ENCODE measurements around the gene BPI. TPM values are rescaled to one million over a fixed set of nuclear protein-coding genes. Genes with fewer than 3 reads are reported as not detected.
A peak's percentile ranks its signal among the peaks of the same experiment; 100 is the strongest.

BPI gene
- total and polyA plus RNA-seq, 2 donors (not counting 1 experiment from before 2014, with no cell fraction given): not detected

DNA sequence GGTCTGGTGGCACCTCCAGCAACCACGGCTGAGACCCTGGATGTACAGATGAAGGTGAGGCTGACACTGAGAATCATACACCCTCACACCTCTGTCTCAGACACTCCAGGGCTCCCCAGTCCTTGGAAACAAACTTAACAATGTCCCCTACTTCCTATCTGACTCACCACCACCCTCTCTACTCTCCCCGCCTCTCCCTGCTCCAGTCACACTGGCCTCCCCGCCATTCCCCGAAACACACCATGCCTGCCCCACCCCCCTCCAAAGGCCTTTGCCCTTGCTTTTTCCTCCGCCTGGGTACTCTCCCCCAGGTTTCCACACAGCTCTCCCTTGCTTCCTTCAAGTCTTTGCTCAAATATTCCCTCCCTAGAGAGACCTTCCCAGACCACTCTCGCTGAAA is 16.3 kb downstream of the BPI start:
- Histone ChIP-seq H3K4me3 (replicated peaks in 1 of 4; ENCODE audit: control extremely low read depth in 1 of 4, insufficient read depth in 1 of 4, low read depth in 3 of 4, low read length in 4 of 4) (no peak overlapping the region), H3K36me3 (ENCODE audit: control insufficient read depth, insufficient read depth, low read length) (no peaks in the 10 kb centered on the region), H3K4me2 (ENCODE audit: extremely low read depth, insufficient read depth, low read length) (no peak overlapping the region), H3K27me3 (ENCODE audit: control insufficient read depth, insufficient read depth, low read length) (peaks cover 16% of the 10 kb centered on the region), H3K79me2 (ENCODE audit: control insufficient read depth, insufficient read depth, low read length) (no peaks in the 10 kb centered on the region), H3K9me3 (ENCODE audit: control insufficient read depth, insufficient read depth, low read depth, low read length) (no peaks in the 10 kb centered on the region), H3K4me1 (ENCODE audit: control insufficient read depth, extremely low read depth, insufficient read depth, low read length) (no peaks in the 10 kb centered on the region), H2AFZ (ENCODE audit: low read length) (no peak overlapping the region), H4K20me1 (ENCODE audit: control insufficient read depth, extremely low read depth, insufficient read depth, low read length) (no peaks in the 10 kb centered on the region), H3K9ac (ENCODE audit: insufficient read depth, low read length) (no peak overlapping the region), H3K27ac (ENCODE audit: insufficient read depth, low read length) (no peak overlapping the region)
- no peak for DNase-seq (ENCODE audit: low read depth in 2 of 2)
- TF ChIP-seq EZH2 (IDR thresholded peaks at IDR 0.05; ENCODE audit: low read length, missing control alignments): no peak
- TF ChIP-seq, protein P1, sequence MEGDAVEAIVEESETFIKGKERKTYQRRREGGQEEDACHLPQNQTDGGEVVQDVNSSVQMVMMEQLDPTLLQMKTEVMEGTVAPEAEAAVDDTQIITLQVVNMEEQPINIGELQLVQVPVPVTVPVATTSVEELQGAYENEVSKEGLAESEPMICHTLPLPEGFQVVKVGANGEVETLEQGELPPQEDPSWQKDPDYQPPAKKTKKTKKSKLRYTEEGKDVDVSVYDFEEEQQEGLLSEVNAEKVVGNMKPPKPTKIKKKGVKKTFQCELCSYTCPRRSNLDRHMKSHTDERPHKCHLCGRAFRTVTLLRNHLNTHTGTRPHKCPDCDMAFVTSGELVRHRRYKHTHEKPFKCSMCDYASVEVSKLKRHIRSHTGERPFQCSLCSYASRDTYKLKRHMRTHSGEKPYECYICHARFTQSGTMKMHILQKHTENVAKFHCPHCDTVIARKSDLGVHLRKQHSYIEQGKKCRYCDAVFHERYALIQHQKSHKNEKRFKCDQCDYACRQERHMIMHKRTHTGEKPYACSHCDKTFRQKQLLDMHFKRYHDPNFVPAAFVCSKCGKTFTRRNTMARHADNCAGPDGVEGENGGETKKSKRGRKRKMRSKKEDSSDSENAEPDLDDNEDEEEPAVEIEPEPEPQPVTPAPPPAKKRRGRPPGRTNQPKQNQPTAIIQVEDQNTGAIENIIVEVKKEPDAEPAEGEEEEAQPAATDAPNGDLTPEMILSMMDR (conservative IDR thresholded peaks at IDR 0.05 in 1 of 2, IDR thresholded peaks at IDR 0.05 in 1 of 2; ENCODE audit: low read depth in 1 of 2, low read length in 2 of 2): no peak

DNA sequence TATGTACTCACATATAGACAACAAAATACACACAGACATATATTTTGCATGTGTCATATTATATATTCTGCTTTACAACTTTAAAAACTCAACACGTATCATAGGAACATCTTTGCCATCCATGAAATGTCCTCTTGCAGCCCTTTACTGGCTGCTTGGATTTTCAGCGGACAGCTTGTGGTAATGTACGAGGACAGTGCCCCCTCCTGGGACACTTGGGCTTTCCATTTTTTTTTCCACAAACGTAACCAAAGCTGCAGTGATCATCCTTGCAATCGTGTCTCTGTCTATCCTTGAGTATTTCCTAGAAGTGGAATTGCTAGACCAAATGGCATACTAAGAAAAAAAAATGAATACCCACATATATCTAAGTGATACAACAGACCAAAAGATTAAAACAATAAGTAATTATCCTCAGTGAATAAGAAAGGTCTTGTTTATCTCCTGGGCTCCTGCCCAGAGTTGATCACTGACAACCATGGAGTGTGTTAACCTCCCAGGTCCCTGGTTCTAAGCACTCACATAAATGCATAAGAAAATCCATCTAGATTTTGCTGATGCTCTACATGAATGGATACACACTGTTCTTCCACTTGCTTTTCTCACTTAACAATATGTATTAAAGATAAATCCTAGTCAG is 18.1 kb downstream of the BPI start:
- TF ChIP-seq EZH2 (IDR thresholded peaks at IDR 0.05; ENCODE audit: low read length, missing control alignments): no peak
- TF ChIP-seq, protein P1 (conservative IDR thresholded peaks at IDR 0.05 in 1 of 2, IDR thresholded peaks at IDR 0.05 in 1 of 2; ENCODE audit: low read depth in 1 of 2, low read length in 2 of 2): peak; percentile 74 to 76

DNA sequence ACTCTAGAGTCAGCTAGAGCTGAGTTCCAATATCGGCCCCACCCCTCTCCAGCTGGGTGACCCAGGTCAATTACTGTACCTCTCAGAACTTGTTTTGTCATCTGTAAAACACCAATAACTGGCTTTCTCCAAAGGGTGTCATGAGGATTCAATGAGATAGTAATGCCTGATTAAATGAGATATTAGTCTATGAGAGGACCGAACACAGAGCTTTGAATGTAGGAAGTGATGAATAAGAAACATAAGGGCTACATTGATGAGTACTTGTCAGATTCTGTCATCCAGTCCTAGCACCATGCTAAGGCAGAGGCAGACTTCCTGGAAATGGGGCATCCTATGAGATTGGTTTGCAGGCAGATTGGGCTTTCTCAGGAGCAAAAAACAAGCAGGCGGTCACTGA is 20.2 kb downstream of the BPI start:
- H3K4me1 ChIP-seq (ENCODE audit: control insufficient read depth, extremely low read depth, insufficient read depth, low read length): no peaks in the 10 kb centered on the region
- TF ChIP-seq, protein P1 (conservative IDR thresholded peaks at IDR 0.05 in 1 of 2, IDR thresholded peaks at IDR 0.05 in 1 of 2; ENCODE audit: low read depth in 1 of 2, low read length in 2 of 2): no peak
- TF ChIP-seq EZH2 (IDR thresholded peaks at IDR 0.05; ENCODE audit: low read length, missing control alignments): no peak

More for the DNA sequence above, 18.1 kb downstream of the BPI start:
- peaks cover 12% of the 10 kb centered on the region for H3K27me3 ChIP-seq (ENCODE audit: control insufficient read depth, insufficient read depth, low read length)
- no peak overlapping the region for H3K4me3 ChIP-seq (replicated peaks in 1 of 4; ENCODE audit: control extremely low read depth in 1 of 4, insufficient read depth in 1 of 4, low read depth in 3 of 4, low read length in 4 of 4)
- H3K27ac ChIP-seq (ENCODE audit: insufficient read depth, low read length): no peak overlapping the region
- no peak overlapping the region for H2AFZ ChIP-seq (ENCODE audit: low read length)
- H3K9me3 ChIP-seq (ENCODE audit: control insufficient read depth, insufficient read depth, low read depth, low read length): no peaks in the 10 kb centered on the region
- H3K4me1 ChIP-seq (ENCODE audit: control insufficient read depth, extremely low read depth, insufficient read depth, low read length): no peaks in the 10 kb centered on the region
- H3K79me2 ChIP-seq (ENCODE audit: control insufficient read depth, insufficient read depth, low read length): no peaks in the 10 kb centered on the region
- no peak overlapping the region for H3K4me2 ChIP-seq (ENCODE audit: extremely low read depth, insufficient read depth, low read length)
- H3K36me3 ChIP-seq (ENCODE audit: control insufficient read depth, insufficient read depth, low read length): no peaks in the 10 kb centered on the region
- H4K20me1 ChIP-seq (ENCODE audit: control insufficient read depth, extremely low read depth, insufficient read depth, low read length): no peaks in the 10 kb centered on the region
- DNase-seq (ENCODE audit: low read depth in 2 of 2): peak; percentile 59 to 81
- no peak overlapping the region for H3K9ac ChIP-seq (ENCODE audit: insufficient read depth, low read length)

More for the DNA sequence above, 20.2 kb downstream of the BPI start:
- Histone ChIP-seq H3K79me2 (ENCODE audit: control insufficient read depth, insufficient read depth, low read length) (no peaks in the 10 kb centered on the region), H3K4me2 (ENCODE audit: extremely low read depth, insufficient read depth, low read length) (no peak overlapping the region), H3K9me3 (ENCODE audit: control insufficient read depth, insufficient read depth, low read depth, low read length) (no peaks in the 10 kb centered on the region), H3K9ac (ENCODE audit: insufficient read depth, low read length) (no peak overlapping the region), H4K20me1 (ENCODE audit: control insufficient read depth, extremely low read depth, insufficient read depth, low read length) (no peaks in the 10 kb centered on the region), H2AFZ (ENCODE audit: low read length) (no peak overlapping the region), H3K27me3 (ENCODE audit: control insufficient read depth, insufficient read depth, low read length) (peaks cover 12% of the 10 kb centered on the region), H3K36me3 (ENCODE audit: control insufficient read depth, insufficient read depth, low read length) (no peaks in the 10 kb centered on the region), H3K27ac (ENCODE audit: insufficient read depth, low read length) (no peak overlapping the region), H3K4me3 (replicated peaks in 1 of 4; ENCODE audit: control extremely low read depth in 1 of 4, insufficient read depth in 1 of 4, low read depth in 3 of 4, low read length in 4 of 4) (no peak overlapping the region)
- no peak for DNase-seq (ENCODE audit: low read depth in 2 of 2)

Measured in fibroblast of lung (primary cell).